ENCODE measurements around the gene KLRF2.
"Not testable (repeated sequence)": the region's sequence is repeated elsewhere in the genome, so short reads cannot be mapped to it uniquely, and the experiment has no call there.

Gene KLRF2

GRCh38 chr12:9870286-9870866, 10.9 kb upstream of the KLRF2 start:
- Mint-ChIP-seq H3K27me3 (peaks cover 2% of the 10 kb centered on the region), H3K4me1 (peaks cover 17% of the 10 kb centered on the region), H3K9me3 (no peaks in the 10 kb centered on the region), H3K27ac (peak overlapping the region; percentile 88), H3K4me3 (peak overlapping the region; percentile 79), H3K36me3 (no peaks in the 10 kb centered on the region)
- no peak for ATAC-seq

DNA sequence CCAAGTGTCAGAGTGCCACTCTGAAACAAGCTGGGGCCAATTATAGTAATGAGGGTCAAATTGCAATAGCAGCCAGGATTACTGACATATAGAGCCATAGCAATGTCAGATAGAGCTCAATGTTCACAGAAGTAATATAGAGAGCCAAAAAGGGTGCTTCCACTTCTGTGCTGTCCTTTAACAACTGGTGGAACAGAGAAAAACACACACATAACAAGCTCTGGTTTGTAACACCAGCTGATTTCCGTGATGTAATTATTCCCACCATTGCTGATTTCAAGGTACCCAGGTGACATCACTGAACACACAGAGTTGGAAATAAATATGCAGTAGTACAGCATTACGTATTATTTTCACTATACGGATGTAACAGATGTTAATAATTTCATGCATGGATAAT, 9.1 kb upstream of the KLRF2 start:
- no peak overlapping the region for H3K27ac Mint-ChIP-seq
- no peaks in the 10 kb centered on the region for H3K36me3 Mint-ChIP-seq
- H3K27me3 Mint-ChIP-seq: no peaks in the 10 kb centered on the region
- ATAC-seq: no peak
- no peak overlapping the region for H3K4me3 Mint-ChIP-seq
- no peaks in the 10 kb centered on the region for H3K9me3 Mint-ChIP-seq
- H3K4me1 Mint-ChIP-seq: peaks cover 7% of the 10 kb centered on the region

GRCh38 chr12:9872742-9873141, 8.5 kb upstream of the KLRF2 start:
- H3K4me1 Mint-ChIP-seq: peaks cover 7% of the 10 kb centered on the region
- H3K27ac Mint-ChIP-seq: no peak overlapping the region
- no peaks in the 10 kb centered on the region for H3K36me3 Mint-ChIP-seq
- no peaks in the 10 kb centered on the region for H3K9me3 Mint-ChIP-seq
- no peak overlapping the region for H3K4me3 Mint-ChIP-seq
- ATAC-seq: no peak
- H3K27me3 Mint-ChIP-seq: no peaks in the 10 kb centered on the region

DNA sequence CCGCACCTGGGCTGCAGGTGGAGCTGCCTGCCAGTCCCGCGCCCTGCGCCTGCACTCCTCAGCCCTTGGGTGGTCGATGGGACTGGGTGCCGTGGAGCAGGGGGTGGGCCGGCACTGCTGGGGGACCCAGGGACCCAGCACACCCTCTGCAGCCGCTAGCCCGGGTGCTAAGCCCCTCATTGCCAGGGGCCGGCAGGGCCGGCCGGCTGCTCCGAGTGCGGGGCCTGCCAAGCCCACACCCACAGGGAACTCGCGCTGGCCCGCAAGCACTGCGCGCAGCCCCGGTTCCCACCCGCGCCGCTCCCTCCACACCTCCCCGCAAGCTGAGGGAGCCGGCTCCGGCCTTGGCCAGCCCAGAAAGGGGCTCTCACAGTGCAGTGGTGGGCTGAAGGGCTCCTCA, 5.2 kb upstream of the KLRF2 start:
- not testable (repeated sequence) for H3K27me3 Mint-ChIP-seq, ATAC-seq, H3K27ac Mint-ChIP-seq, H3K9me3 Mint-ChIP-seq, H3K4me3 Mint-ChIP-seq, H3K4me1 Mint-ChIP-seq, H3K36me3 Mint-ChIP-seq

- Mint-ChIP-seq H3K9me3 (no peaks in the 10 kb centered on the region), H3K4me1 (no peaks in the 10 kb centered on the region)
- ATAC-seq: no peak
Observed at GRCh38 chr12:9880532-9881078, 684 bp upstream of the KLRF2 start.

GRCh38 chr12:9881988-9882387, 699 bp downstream of the KLRF2 start:
- ATAC-seq: no peak
- Mint-ChIP-seq H3K4me1 (no peaks in the 10 kb centered on the region), H3K27me3 (no peaks in the 10 kb centered on the region), H3K4me3 (no peak overlapping the region), H3K9me3 (no peaks in the 10 kb centered on the region), H3K36me3 (no peaks in the 10 kb centered on the region), H3K27ac (no peak overlapping the region)

More at GRCh38 chr12:9880532-9881078, 684 bp upstream of the KLRF2 start:
- no peaks in the 10 kb centered on the region for H3K36me3 Mint-ChIP-seq
- no peak overlapping the region for H3K27ac Mint-ChIP-seq
- no peaks in the 10 kb centered on the region for H3K27me3 Mint-ChIP-seq
- no peak overlapping the region for H3K4me3 Mint-ChIP-seq

DNA sequence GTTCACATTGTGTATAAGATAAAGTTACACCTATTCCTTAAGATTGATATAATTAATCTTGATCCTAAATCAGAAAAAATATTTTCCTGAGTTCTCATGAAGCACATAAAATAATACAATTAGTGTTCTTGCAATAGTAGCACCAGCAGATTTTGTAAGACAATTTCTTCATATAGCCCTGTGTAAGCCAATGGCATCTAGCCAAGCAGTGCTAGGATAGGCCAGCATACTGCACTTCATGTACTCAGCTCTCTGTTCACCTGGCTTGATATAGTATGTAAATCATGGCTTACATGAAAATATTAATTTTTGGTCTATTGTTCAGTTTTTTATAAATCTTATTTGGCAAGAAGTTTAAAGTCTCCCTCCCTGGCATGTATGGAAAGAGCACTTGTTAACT, 1.9 kb downstream of the KLRF2 start:
- Mint-ChIP-seq H3K27ac (no peak overlapping the region), H3K4me3 (no peak overlapping the region), H3K27me3 (no peaks in the 10 kb centered on the region), H3K36me3 (no peaks in the 10 kb centered on the region), H3K9me3 (no peaks in the 10 kb centered on the region), H3K4me1 (no peaks in the 10 kb centered on the region)
- no peak for ATAC-seq

DNA sequence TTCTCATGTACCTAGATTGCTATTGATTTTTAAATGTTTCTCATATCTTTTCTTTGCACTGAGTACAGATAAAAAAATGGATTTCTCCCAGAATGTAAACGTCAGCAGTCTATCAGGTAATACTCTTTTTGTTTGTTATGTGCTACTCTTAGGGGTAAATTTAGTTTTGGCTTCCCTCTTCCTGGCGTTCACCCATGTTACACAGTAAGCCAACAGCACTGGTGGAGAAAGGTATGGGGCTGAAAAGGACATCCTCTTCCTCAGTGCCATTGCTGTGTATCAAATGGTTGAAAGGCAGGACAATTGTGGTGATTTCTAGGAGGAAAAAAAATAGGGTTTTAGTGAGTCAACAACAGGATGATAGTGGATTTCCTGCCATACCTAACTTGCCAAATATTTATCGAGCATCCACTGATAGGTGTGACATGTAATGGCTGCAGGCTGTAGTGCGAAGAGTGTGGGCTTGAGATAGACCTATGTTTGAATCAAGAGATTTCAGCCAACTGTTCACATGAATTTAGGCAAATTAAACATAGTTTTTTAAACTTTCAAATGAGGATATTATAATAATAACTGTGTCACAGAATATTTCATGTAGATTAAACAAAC, 7.5 kb downstream of the KLRF2 start:
- ATAC-seq: no peak
- Mint-ChIP-seq H3K36me3 (no peaks in the 10 kb centered on the region), H3K4me3 (no peak overlapping the region), H3K27ac (no peak overlapping the region), H3K9me3 (no peaks in the 10 kb centered on the region), H3K27me3 (peaks cover 3% of the 10 kb centered on the region), H3K4me1 (peaks cover 1% of the 10 kb centered on the region)

DNA sequence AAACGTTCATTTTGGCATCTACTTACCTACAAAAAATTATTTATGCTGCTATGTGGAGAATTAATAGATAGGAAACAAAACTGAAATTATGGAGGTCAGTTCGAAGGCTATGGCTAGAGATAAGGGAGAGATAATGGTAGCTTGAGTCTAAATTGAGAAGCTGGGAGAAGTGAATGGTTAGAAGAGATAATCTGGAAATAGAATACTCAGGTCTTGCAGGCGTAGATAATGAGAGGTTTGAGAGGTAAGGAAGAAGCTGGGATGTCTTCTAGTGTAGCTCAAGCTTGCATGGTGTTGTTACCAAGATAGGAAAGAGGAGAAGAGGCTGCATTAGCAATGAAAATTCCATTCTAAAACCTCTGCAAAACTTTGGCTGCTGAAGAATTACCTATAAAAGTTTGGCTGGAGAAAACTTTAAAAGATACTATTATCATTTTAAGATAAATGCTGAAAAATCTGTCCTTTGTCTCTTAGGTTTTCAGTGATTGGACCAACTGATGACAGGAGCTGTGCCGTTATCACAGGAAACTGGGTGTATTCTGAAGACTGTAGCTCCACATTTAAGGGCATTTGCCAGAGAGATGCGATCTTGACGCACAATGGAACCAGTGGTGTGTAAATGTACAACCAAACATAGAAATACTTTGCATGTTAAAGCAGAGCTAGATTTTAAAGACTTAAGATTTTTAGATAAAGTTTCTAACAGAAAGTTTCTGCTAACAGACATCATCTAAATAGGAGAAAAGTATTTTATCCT, 14.1 kb downstream of the KLRF2 start:
- H3K36me3 Mint-ChIP-seq: no peaks in the 10 kb centered on the region
- no peak overlapping the region for H3K27ac Mint-ChIP-seq
- H3K27me3 Mint-ChIP-seq: peaks cover 34% of the 10 kb centered on the region
- H3K9me3 Mint-ChIP-seq: no peaks in the 10 kb centered on the region
- H3K4me1 Mint-ChIP-seq: peaks cover 7% of the 10 kb centered on the region
- H3K4me3 Mint-ChIP-seq: no peak overlapping the region
- ATAC-seq: no peak

DNA sequence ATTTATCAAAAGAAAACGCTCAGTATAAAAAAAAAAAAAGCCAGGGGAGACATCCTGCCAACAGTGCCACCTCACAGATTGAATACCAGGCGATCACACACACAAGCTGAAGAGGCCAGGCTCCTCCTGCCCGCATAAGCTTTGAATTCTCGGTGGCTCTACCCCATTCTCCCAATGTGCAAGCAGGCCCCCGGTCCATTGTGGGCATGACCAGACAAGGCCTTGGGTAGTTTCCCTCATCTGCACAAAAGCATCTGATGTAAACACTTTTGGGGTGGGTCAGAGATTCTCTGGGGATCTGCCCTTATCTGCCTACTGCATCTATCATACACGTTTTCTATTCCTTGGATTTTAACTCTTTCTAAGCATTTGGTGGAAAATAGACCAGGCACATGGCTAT, 16.2 kb downstream of the KLRF2 start:
- Mint-ChIP-seq H3K4me1 (peaks cover 7% of the 10 kb centered on the region), H3K4me3 (no peak overlapping the region), H3K9me3 (peaks cover 3% of the 10 kb centered on the region), H3K27me3 (peaks cover 34% of the 10 kb centered on the region), H3K27ac (no peak overlapping the region), H3K36me3 (no peaks in the 10 kb centered on the region)
- no peak for ATAC-seq

DNA sequence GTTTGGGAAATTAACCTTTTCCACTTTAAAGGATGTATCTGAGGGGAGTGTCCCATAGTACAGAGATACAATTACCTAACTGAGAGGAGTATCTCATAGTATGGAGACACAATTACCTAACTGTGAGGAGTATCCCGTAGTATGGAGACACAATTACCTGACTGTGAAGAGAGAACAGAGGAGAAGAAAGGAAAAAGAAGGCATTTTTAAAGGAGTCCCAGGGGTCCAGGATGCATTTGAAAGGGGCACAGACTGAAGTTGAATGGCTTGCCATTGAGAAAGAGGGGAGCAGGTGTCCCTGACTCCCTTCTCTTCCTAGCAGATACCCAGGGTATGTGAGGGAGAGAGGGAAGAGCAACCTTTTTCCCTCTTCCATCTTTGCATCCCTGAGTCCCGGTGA, 17.9 kb downstream of the KLRF2 start:
- peaks cover 1% of the 10 kb centered on the region for H3K4me1 Mint-ChIP-seq
- no peak overlapping the region for H3K4me3 Mint-ChIP-seq
- H3K9me3 Mint-ChIP-seq: peaks cover 10% of the 10 kb centered on the region
- no peak for ATAC-seq
- no peak overlapping the region for H3K27ac Mint-ChIP-seq
- peaks cover 27% of the 10 kb centered on the region for H3K27me3 Mint-ChIP-seq
- H3K36me3 Mint-ChIP-seq: no peaks in the 10 kb centered on the region

DNA sequence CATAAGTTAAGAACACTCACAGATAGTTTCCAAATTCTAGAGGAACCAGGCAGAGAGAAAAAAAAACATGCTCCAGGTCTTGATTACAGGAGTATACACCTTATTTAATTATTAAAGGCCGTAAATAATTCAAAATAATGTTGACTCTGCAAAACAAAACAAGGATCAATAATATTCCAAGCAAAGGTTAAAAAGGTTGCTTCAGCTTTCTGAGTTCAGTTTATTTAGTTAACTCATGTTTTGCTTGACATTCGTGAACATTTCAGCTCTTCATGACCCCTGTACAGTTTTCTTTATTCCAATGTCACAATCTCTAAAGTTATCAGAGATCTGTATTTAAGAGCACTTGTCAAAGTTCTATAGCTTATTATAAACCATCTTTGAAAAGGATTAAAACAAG, 19.6 kb downstream of the KLRF2 start:
- Mint-ChIP-seq H3K36me3 (no peaks in the 10 kb centered on the region), H3K27ac (no peak overlapping the region), H3K27me3 (peaks cover 24% of the 10 kb centered on the region), H3K9me3 (peaks cover 12% of the 10 kb centered on the region), H3K4me1 (no peaks in the 10 kb centered on the region), H3K4me3 (no peak overlapping the region)
- ATAC-seq: no peak

- Mint-ChIP-seq H3K27ac (no peak overlapping the region), H3K4me1 (peaks cover 9% of the 10 kb centered on the region), H3K4me3 (no peak overlapping the region), H3K9me3 (peaks cover 12% of the 10 kb centered on the region), H3K36me3 (no peaks in the 10 kb centered on the region), H3K27me3 (peaks cover 20% of the 10 kb centered on the region)
- no peak for ATAC-seq
Observed at GRCh38 chr12:9902539-9903228, 21.4 kb downstream of the KLRF2 start.

- H3K4me1 Mint-ChIP-seq: peaks cover 9% of the 10 kb centered on the region
- H3K27ac Mint-ChIP-seq: no peak overlapping the region
- peaks cover 5% of the 10 kb centered on the region for H3K36me3 Mint-ChIP-seq
- peak; percentile 83 for ATAC-seq
- H3K27me3 Mint-ChIP-seq: no peaks in the 10 kb centered on the region
- H3K4me3 Mint-ChIP-seq: no peak overlapping the region
- H3K9me3 Mint-ChIP-seq: peaks cover 23% of the 10 kb centered on the region
Observed at GRCh38 chr12:9906873-9907272, 25.6 kb downstream of the KLRF2 start.

GRCh38 chr12:9907769-9908168, 26.5 kb downstream of the KLRF2 start:
- peaks cover 5% of the 10 kb centered on the region for H3K36me3 Mint-ChIP-seq
- no peak overlapping the region for H3K4me3 Mint-ChIP-seq
- H3K27ac Mint-ChIP-seq: no peak overlapping the region
- peaks cover 9% of the 10 kb centered on the region for H3K4me1 Mint-ChIP-seq
- peaks cover 5% of the 10 kb centered on the region for H3K27me3 Mint-ChIP-seq
- peaks cover 24% of the 10 kb centered on the region for H3K9me3 Mint-ChIP-seq
- no peak for ATAC-seq

Data from stimulated activated memory B cell treated with anti-CD40 and anti-IgM and Interleukin-4, amounts not matched to agents 10 μg/mL and 1 μg/mL and 100 μg/mL, for 72 hours (primary cell).